K562 (cell line): ENCODE results near the gene FGFR1OP2.

Experiments used
- CTCF ChIP-seq, 3 experiments: IDR thresholded peaks in 2 of 3; conservative IDR thresholded peaks in 1 of 3; 2 replicates each; pipeline ENCODE4 v1.5.1; 2011 to 2012; ENCODE audit warnings: low read length in 3 of 3, mild to moderate bottlenecking in 3 of 3, control low read depth in 2 of 3, improper control_type of control experiment in 1 of 3, inconsistent platforms in 1 of 3, low read depth in 1 of 3, mixed read lengths in 1 of 3, moderate library complexity in 1 of 3; ENCODE audit not compliant: insufficient read depth in 2 of 3
- FOSL1 ChIP-seq: fragments of 200-800 bp; sonication (Bioruptor generic); conservative IDR thresholded peaks from 2 replicates; pipeline ENCODE4 v1.6.1; 2016; ENCODE audit warnings: missing genetic modification characterization, missing compliant biosample characterization
- ZBTB26 ChIP-seq: fragments of 450-650 bp; formaldehyde crosslinking; IDR thresholded peaks from 2 replicates; pipeline ENCODE4 v1.4.0; 2022; ENCODE audit warnings: missing genetic modification characterization

GRCh38 chr12:26961803-26962202, 23.5 kb downstream of the FGFR1OP2 start:
- TF ChIP-seq CTCF (IDR thresholded peaks at IDR 0.05 in 2 of 3, conservative IDR thresholded peaks at IDR 0.05 in 1 of 3; ENCODE audit: insufficient read depth in 2 of 3, low read depth in 1 of 3, low read length in 3 of 3): no peak
- TF ChIP-seq ZBTB26: no peak
- TF ChIP-seq FOSL1 (tag): no peak
